Sigmoid colon (tissue), 4 donors: Measurements from ENCODE around the gene SHC3.

ENCODE experiments used
- CTCF ChIP-seq, 4 experiments: fragments of 450-650 bp in 3 of 4; fragments of 200-600 bp in 1 of 4; IDR thresholded peaks; one replicate each; pipeline ENCODE4 v1.5.1; 2016 to 2019; ENCODE audit warnings: antibody characterized with exemption in 4 of 4, mild to moderate bottlenecking in 3 of 4, moderate library complexity in 2 of 4
- EP300 ChIP-seq, 4 donors: sonication (generic); formaldehyde crosslinking; IDR thresholded peaks; one replicate each; pipeline ENCODE4 v1.6.1; 2017; ENCODE audit warnings: antibody characterized with exemption in 4 of 4

GRCh38 chr9:89223396-89223977, 44.9 kb upstream of the SHC3 start:
- TF ChIP-seq CTCF (IDR thresholded peaks at IDR 0.05) = no peak
- TF ChIP-seq EP300 (IDR thresholded peaks at IDR 0.05) = no peak
